ENCODE data around the gene NTM. TPM values are rescaled to one million over a fixed set of nuclear protein-coding genes. Genes with fewer than 3 reads are reported as not detected.

Gene NTM
- total RNA-seq, 2 donors from 2014 or later = not detected

GRCh38 chr11:131354251-131354701 lies 16.1 kb upstream of the NTM start:
- peaks cover 12% of the 10 kb centered on the region for H3K9me3 Mint-ChIP-seq
- H3K36me3 Mint-ChIP-seq (ENCODE audit: low read depth) = no peaks in the 10 kb centered on the region
- H3K4me3 Mint-ChIP-seq = no peak overlapping the region
- no peak overlapping the region for H3K27ac Mint-ChIP-seq
- no peaks in the 10 kb centered on the region for H3K27me3 Mint-ChIP-seq
- no peaks in the 10 kb centered on the region for H3K4me1 Mint-ChIP-seq
- ATAC-seq (replicated peaks) = no peak

DNA sequence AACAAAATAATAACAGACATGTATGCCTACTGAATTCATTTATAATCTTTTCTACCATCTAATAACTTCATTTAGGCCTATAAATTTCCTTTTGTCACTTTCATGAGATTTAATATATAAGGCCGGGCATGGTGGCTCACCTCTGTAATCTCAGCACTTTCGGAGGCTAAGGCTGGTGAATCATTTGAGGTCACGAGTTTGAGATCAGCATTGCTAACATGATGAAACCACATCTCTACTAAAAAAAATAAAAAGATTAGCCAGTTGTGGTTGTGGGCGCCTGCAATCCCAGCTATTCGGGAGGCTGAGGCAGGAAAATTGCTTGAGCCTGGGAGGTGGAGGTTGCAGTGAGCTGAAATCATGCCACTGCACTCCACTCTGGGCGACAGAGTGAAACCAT lies 14.2 kb upstream of the NTM start:
- Mint-ChIP-seq H3K4me3 (no peak overlapping the region), H3K9me3 (peaks cover 10% of the 10 kb centered on the region), H3K27ac (no peak overlapping the region), H3K27me3 (no peaks in the 10 kb centered on the region), H3K36me3 (ENCODE audit: low read depth) (no peaks in the 10 kb centered on the region), H3K4me1 (no peaks in the 10 kb centered on the region)
- no peak for ATAC-seq (replicated peaks)

DNA sequence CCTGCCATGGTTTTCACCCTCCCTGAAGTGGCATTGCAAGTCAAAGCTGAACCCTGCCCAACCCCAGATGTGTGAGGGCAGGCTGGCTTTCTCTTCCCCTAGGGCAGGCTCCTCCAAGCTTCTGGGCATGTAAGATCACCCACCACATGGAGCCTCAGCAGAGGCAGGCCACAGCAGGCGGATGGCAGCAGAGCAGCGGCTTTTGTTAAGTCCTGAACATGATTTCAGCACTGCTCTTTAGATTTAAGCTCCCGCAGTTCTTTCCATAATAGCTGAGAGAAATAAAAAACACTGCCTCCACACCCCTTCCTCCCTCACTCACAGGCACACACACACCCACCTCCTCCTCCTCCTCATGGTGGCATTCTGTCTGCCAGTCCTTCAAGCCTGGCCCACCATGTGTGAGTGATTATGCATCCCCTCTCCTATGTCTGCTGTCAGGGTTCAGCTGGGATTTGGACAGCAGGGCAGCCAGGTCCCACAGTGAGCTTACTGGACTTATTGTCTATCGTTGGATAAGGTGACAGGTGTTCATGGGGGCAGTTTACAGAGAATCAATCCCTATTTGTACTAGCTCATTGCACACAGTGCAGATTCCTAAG lies 5.0 kb upstream of the NTM start:
- peaks cover 5% of the 10 kb centered on the region for H3K9me3 Mint-ChIP-seq
- no peak overlapping the region for H3K27ac Mint-ChIP-seq
- no peaks in the 10 kb centered on the region for H3K36me3 Mint-ChIP-seq (ENCODE audit: low read depth)
- ATAC-seq (replicated peaks) = no peak
- H3K4me1 Mint-ChIP-seq = no peaks in the 10 kb centered on the region
- peaks cover 7% of the 10 kb centered on the region for H3K27me3 Mint-ChIP-seq
- H3K4me3 Mint-ChIP-seq = no peak overlapping the region

DNA sequence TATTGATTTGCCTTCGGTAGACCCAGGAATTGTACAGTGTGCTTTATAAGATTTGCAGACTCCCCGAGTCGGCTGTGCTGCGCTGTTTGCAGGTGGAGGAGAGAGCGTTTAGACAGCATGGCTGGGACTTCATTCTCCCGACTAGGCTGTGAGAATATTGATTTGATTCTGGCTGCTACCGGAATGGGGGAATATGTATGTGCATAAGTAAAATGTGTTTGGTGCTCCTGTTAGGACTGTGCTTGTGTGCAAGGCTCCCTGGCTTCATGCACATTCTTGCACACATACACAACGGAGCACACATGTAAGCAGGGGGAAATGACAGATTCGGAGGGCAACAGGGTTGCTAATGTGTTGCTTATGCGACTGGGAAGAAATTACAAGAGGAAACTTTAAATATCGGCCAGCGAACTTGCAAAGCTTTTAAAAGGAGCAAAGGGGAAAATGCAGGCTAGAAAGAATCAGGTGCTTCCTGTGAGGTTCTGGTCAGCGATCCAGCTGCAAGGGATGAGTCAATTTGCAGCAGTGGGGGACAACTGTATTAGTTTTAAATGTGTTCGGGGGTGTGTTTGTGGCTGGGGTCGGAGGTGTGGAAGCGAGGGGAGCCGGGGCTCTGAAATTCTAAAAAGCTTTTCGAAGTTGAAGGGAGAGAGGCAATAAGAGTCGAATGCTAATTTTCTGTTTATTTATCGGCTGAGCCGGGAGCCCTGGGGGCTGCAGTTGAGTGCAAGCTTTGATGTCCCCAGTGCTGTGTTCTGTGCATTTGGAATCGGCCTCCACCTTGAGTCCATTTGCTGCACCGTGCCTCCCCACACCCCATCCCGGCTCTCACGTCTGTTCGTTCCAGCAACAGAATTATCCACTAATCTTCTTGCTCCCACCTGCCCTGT lies 731 bp downstream of the NTM start:
- peaks cover 7% of the 10 kb centered on the region for H3K27me3 Mint-ChIP-seq
- ATAC-seq (replicated peaks) = no peak
- no peaks in the 10 kb centered on the region for H3K36me3 Mint-ChIP-seq (ENCODE audit: low read depth)
- H3K4me1 Mint-ChIP-seq = no peaks in the 10 kb centered on the region
- no peak overlapping the region for H3K4me3 Mint-ChIP-seq
- H3K27ac Mint-ChIP-seq = no peak overlapping the region
- H3K9me3 Mint-ChIP-seq = peaks cover 5% of the 10 kb centered on the region

DNA sequence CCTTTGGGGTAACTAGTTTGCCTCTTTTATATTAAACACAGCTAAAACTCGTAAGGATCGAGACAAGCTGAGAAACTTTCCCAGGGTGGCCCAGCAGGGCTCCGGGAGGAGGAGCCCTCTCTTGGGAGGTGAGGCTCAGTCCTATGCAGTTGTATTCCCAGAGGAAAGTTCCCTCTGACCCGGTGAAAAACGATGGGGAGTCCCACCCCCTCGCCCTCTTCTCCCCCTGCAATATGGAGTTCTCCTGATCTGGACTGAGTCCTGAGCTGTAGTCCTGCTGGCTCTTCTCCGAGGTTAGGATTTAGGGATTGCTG lies 1.3 kb downstream of the NTM start:
- no peaks in the 10 kb centered on the region for H3K4me1 Mint-ChIP-seq
- ATAC-seq (replicated peaks) = no peak

GRCh38 chr11:131372234-131372962 lies 2.0 kb downstream of the NTM start:
- no peak for ATAC-seq (replicated peaks)
- Mint-ChIP-seq H3K36me3 (ENCODE audit: low read depth) (no peaks in the 10 kb centered on the region), H3K9me3 (peaks cover 2% of the 10 kb centered on the region), H3K27ac (no peak overlapping the region), H3K27me3 (peaks cover 5% of the 10 kb centered on the region), H3K4me1 (no peaks in the 10 kb centered on the region), H3K4me3 (no peak overlapping the region)

More for the DNA sequence above, 1.3 kb downstream of the NTM start:
- Mint-ChIP-seq H3K36me3 (ENCODE audit: low read depth) (no peaks in the 10 kb centered on the region), H3K4me3 (no peak overlapping the region), H3K9me3 (peaks cover 5% of the 10 kb centered on the region), H3K27me3 (peaks cover 7% of the 10 kb centered on the region), H3K27ac (no peak overlapping the region)

- Mint-ChIP-seq H3K9me3 (no peaks in the 10 kb centered on the region), H3K27ac (no peak overlapping the region), H3K4me3 (no peak overlapping the region), H3K27me3 (peaks cover 3% of the 10 kb centered on the region), H3K36me3 (ENCODE audit: low read depth) (no peaks in the 10 kb centered on the region), H3K4me1 (no peaks in the 10 kb centered on the region)
- ATAC-seq (replicated peaks) = no peak
Observed at GRCh38 chr11:131373095-131373725, 2.8 kb downstream of the NTM start.

DNA sequence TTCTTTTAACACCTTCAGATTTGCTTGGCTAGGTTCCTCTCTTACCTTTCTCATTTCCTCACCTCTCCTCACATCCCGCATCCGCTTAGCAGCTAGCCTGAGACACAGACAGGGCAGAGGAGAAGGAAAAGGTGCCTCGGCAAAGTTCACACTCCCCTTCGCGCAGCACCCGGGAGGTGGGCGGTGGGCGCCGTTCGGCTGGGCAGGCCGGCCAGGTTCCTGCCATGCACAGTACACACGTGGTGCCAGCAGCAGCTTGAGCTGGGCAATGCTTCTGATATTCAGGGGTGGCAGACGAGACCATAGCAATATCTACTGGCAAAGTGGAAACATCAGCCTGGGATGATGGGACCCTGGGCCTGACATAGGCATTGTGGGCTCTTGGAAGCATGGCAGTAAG lies 3.3 kb downstream of the NTM start:
- ATAC-seq (replicated peaks) = no peak
- H3K4me1 Mint-ChIP-seq = no peaks in the 10 kb centered on the region
- no peak overlapping the region for H3K4me3 Mint-ChIP-seq
- H3K27me3 Mint-ChIP-seq = peaks cover 3% of the 10 kb centered on the region
- no peak overlapping the region for H3K27ac Mint-ChIP-seq
- no peaks in the 10 kb centered on the region for H3K36me3 Mint-ChIP-seq (ENCODE audit: low read depth)
- no peaks in the 10 kb centered on the region for H3K9me3 Mint-ChIP-seq

- no peak overlapping the region for H3K4me3 Mint-ChIP-seq
- ATAC-seq (replicated peaks) = no peak
- H3K9me3 Mint-ChIP-seq = no peaks in the 10 kb centered on the region
- no peaks in the 10 kb centered on the region for H3K36me3 Mint-ChIP-seq (ENCODE audit: low read depth)
- H3K27ac Mint-ChIP-seq = no peak overlapping the region
- peaks cover 3% of the 10 kb centered on the region for H3K27me3 Mint-ChIP-seq
- no peaks in the 10 kb centered on the region for H3K4me1 Mint-ChIP-seq
Observed at GRCh38 chr11:131375421-131375820, 5.0 kb downstream of the NTM start.

DNA sequence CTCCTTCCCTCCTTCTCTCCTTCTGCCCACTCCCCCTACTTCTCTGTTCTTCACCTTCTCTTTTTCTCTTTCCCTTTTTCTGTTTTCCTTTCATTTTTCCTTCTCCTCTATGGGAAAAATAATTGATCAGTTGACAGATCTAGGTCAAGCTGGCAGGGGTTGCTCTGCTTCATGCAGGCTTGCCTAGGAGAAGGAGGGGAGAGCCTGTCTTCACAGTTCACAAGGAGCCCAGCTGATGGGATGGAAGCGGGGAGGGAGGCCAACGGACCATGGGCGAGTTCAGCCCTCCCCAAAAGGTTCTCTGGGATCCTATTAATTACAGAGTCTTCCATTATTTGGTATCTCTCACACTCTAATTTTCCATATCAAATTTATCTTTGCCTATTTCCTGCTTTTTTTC lies 5.5 kb downstream of the NTM start:
- no peak for ATAC-seq (replicated peaks)
- Mint-ChIP-seq H3K36me3 (ENCODE audit: low read depth) (no peaks in the 10 kb centered on the region), H3K4me1 (no peaks in the 10 kb centered on the region), H3K9me3 (no peaks in the 10 kb centered on the region), H3K27ac (no peak overlapping the region), H3K27me3 (peaks cover 3% of the 10 kb centered on the region), H3K4me3 (no peak overlapping the region)

- Mint-ChIP-seq H3K4me1 (no peaks in the 10 kb centered on the region), H3K36me3 (ENCODE audit: low read depth) (no peaks in the 10 kb centered on the region), H3K4me3 (no peak overlapping the region), H3K9me3 (no peaks in the 10 kb centered on the region), H3K27me3 (peaks cover 3% of the 10 kb centered on the region), H3K27ac (no peak overlapping the region)
- ATAC-seq (replicated peaks) = no peak
Observed at GRCh38 chr11:131378931-131379330, 8.5 kb downstream of the NTM start.

- H3K36me3 Mint-ChIP-seq (ENCODE audit: low read depth) = no peaks in the 10 kb centered on the region
- H3K4me1 Mint-ChIP-seq = no peaks in the 10 kb centered on the region
- H3K4me3 Mint-ChIP-seq = no peak overlapping the region
- H3K27ac Mint-ChIP-seq = no peak overlapping the region
- ATAC-seq (replicated peaks) = no peak
- no peaks in the 10 kb centered on the region for H3K27me3 Mint-ChIP-seq
- peaks cover 7% of the 10 kb centered on the region for H3K9me3 Mint-ChIP-seq
Observed at GRCh38 chr11:131385763-131386390, 15.5 kb downstream of the NTM start.

DNA sequence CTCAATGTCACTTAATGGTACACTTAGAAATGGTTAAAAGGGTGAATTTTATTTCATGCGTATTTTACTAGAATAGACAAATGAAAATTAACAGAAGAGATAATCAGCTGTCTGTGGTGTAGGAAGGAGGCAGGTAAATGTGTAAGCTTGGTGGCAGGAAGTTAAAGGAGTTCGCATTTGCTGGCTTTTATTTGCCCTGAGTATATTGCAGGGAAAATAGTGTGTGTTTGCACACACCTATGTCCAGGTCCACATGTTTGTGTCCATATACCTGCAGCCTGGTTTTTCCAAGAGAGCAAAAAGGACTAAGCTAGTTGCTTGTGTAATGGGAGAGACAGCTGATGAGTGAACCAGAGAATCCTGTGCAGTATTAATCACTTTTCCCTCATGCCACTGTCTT lies 16.0 kb downstream of the NTM start:
- ATAC-seq (replicated peaks) = no peak
- H3K27ac Mint-ChIP-seq = no peak overlapping the region
- H3K9me3 Mint-ChIP-seq = peaks cover 7% of the 10 kb centered on the region
- H3K4me3 Mint-ChIP-seq = no peak overlapping the region
- no peaks in the 10 kb centered on the region for H3K27me3 Mint-ChIP-seq
- no peaks in the 10 kb centered on the region for H3K36me3 Mint-ChIP-seq (ENCODE audit: low read depth)
- H3K4me1 Mint-ChIP-seq = no peaks in the 10 kb centered on the region

- no peak for ATAC-seq (replicated peaks)
- H3K9me3 Mint-ChIP-seq = peaks cover 7% of the 10 kb centered on the region
- H3K4me1 Mint-ChIP-seq = no peaks in the 10 kb centered on the region
- H3K27ac Mint-ChIP-seq = no peak overlapping the region
- no peaks in the 10 kb centered on the region for H3K36me3 Mint-ChIP-seq (ENCODE audit: low read depth)
- no peaks in the 10 kb centered on the region for H3K27me3 Mint-ChIP-seq
- no peak overlapping the region for H3K4me3 Mint-ChIP-seq
Observed at GRCh38 chr11:131388030-131388429, 17.6 kb downstream of the NTM start.
